ENCODE measurements around the gene IGSF21.
A peak's percentile ranks its signal among the peaks of the same experiment; 100 is the strongest.

Gene IGSF21

DNA sequence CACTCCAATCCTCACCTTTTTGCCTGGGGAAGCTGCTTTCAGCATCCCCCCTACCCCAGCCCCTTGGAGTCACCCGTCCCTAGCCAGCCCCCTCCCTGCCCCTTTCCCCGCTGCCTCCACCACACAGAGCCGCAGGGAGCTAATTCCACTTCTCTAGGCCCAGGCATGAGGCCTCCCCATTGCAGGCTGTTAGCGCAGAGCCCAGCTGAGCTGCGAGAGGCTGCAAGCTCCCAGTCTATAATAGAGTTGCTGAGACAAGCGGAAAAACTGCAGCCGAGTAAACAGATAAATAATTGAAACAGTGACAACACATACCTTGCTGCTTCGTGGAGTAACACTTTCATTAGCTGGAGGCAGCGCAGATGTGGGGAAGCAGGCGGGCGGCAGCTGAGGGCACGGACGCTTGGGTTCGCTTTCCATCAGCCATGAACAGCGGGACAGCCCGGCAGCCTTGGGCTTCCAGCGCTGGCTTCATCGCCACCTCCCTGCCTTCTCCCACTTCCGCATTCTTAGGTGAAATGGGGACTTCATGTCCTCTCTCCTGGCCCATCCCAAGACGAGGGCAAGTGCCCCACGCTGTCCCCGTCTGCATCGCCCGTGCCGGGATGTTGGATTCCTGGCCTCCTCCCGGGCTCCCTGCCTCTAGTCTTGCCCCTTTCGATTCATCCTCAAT lies 183.3 kb downstream of the IGSF21 start:
- Mint-ChIP-seq H3K9me3 (no peaks in the 10 kb centered on the region), H3K36me3 (ENCODE audit: low read depth) (no peaks in the 10 kb centered on the region), H3K4me3 (no peak overlapping the region), H3K27ac (peak overlapping the region in 2 of 3 experiments; percentile 5 to 73), H3K4me1 (peaks cover 9% of the 10 kb centered on the region), H3K27me3 (ENCODE audit: low read depth) (peaks cover 89% of the 10 kb centered on the region)
- TF ChIP-seq CTCF (IDR thresholded peaks at IDR 0.05; ENCODE audit: unreplicated experiment in 3 of 3), result no peak

- no peak overlapping the region for H3K27ac Mint-ChIP-seq
- H3K9me3 Mint-ChIP-seq, result no peaks in the 10 kb centered on the region
- H3K4me3 Mint-ChIP-seq, result no peak overlapping the region
- H3K4me1 Mint-ChIP-seq, result peaks cover 9% of the 10 kb centered on the region
- H3K36me3 Mint-ChIP-seq (ENCODE audit: low read depth), result no peaks in the 10 kb centered on the region
- TF ChIP-seq CTCF (IDR thresholded peaks at IDR 0.05; ENCODE audit: unreplicated experiment in 3 of 3), result no peak
- H3K27me3 Mint-ChIP-seq (ENCODE audit: low read depth), result peaks cover 93% of the 10 kb centered on the region
These were observed 184.9 kb downstream of the IGSF21 start for GRCh38 chr1:18292531-18292930.

DNA sequence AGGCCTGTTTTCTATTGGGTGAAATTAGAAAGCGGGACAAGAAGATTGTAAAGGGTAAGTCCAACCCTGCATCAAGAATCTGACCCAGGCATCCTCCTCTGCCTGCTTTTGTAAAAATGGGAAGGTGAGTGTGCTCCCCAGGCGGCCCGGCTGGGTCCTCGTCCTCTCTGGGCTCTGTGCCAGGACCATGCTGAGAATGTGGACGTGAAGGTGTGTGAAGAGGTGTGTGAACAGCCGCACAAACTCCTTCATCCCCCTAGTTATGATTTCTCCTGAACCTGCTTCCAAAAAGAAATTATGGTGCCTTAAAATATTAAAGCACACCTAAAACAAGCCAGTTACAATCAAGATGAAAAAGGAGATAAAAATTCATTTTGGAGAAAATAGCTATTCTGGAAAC lies 185.7 kb downstream of the IGSF21 start:
- no peak for TF ChIP-seq CTCF (IDR thresholded peaks at IDR 0.05; ENCODE audit: unreplicated experiment in 3 of 3)
- no peaks in the 10 kb centered on the region for H3K36me3 Mint-ChIP-seq (ENCODE audit: low read depth)
- H3K27ac Mint-ChIP-seq, result no peak overlapping the region
- peaks cover 9% of the 10 kb centered on the region for H3K4me1 Mint-ChIP-seq
- H3K4me3 Mint-ChIP-seq, result no peak overlapping the region
- H3K9me3 Mint-ChIP-seq, result no peaks in the 10 kb centered on the region
- H3K27me3 Mint-ChIP-seq (ENCODE audit: low read depth), result peaks cover 93% of the 10 kb centered on the region

GRCh38 chr1:18294437-18295176 lies 187.0 kb downstream of the IGSF21 start:
- Mint-ChIP-seq H3K27ac (no peak overlapping the region), H3K9me3 (no peaks in the 10 kb centered on the region), H3K27me3 (ENCODE audit: low read depth) (peaks cover 95% of the 10 kb centered on the region), H3K4me3 (no peak overlapping the region), H3K36me3 (ENCODE audit: low read depth) (no peaks in the 10 kb centered on the region), H3K4me1 (no peaks in the 10 kb centered on the region)
- no peak for TF ChIP-seq CTCF (IDR thresholded peaks at IDR 0.05; ENCODE audit: unreplicated experiment in 3 of 3)

GRCh38 chr1:18297896-18298648 lies 190.5 kb downstream of the IGSF21 start:
- Mint-ChIP-seq H3K4me3 (no peak overlapping the region), H3K27ac (no peak overlapping the region), H3K9me3 (no peaks in the 10 kb centered on the region), H3K4me1 (no peaks in the 10 kb centered on the region), H3K27me3 (ENCODE audit: low read depth) (peaks cover 72% of the 10 kb centered on the region), H3K36me3 (ENCODE audit: low read depth) (no peaks in the 10 kb centered on the region)
- no peak for TF ChIP-seq CTCF (IDR thresholded peaks at IDR 0.05; ENCODE audit: unreplicated experiment in 3 of 3)

All from nephron (organoid).